ENCODE results near the gene UST. TPM values are rescaled to one million over a fixed set of nuclear protein-coding genes. Genes with fewer than 3 reads are reported as not detected.

The UST gene
- total and polyA plus RNA-seq, 2 experiments from 2014 or later, result 2.9 to 4.0 TPM

GRCh38 chr6:148736774-148737412 lies 9.9 kb upstream of the UST start:
- TF ChIP-seq CTCF (IDR thresholded peaks at IDR 0.05; ENCODE audit: low read depth, low read length), result no peak
- H3K27ac ChIP-seq, result no peak overlapping the region
- no peak for DNase-seq (ENCODE audit: low read depth in 1 of 2, low spot score in 1 of 2)
- no peaks in the 10 kb centered on the region for H3K9me3 ChIP-seq (ENCODE audit: low read depth)
- no peak overlapping the region for H3K4me3 ChIP-seq
- H3K4me1 ChIP-seq (ENCODE audit: low read depth), result no peaks in the 10 kb centered on the region
- H3K36me3 ChIP-seq, result no peaks in the 10 kb centered on the region
- H3K27me3 ChIP-seq, result no peaks in the 10 kb centered on the region

GRCh38 chr6:148737806-148738205 lies 9.0 kb upstream of the UST start:
- no peak overlapping the region for H3K4me3 ChIP-seq
- no peak overlapping the region for H3K27ac ChIP-seq
- no peak for TF ChIP-seq CTCF (IDR thresholded peaks at IDR 0.05; ENCODE audit: low read depth, low read length)
- no peaks in the 10 kb centered on the region for H3K9me3 ChIP-seq (ENCODE audit: low read depth)
- DNase-seq (ENCODE audit: low read depth in 1 of 2, low spot score in 1 of 2), result no peak
- no peaks in the 10 kb centered on the region for H3K36me3 ChIP-seq
- H3K4me1 ChIP-seq (ENCODE audit: low read depth), result no peaks in the 10 kb centered on the region
- H3K27me3 ChIP-seq, result no peaks in the 10 kb centered on the region

- H3K4me3 ChIP-seq, result no peak overlapping the region
Measured at GRCh38 chr6:148738946-148739821, 7.6 kb upstream of the UST start.

GRCh38 chr6:148739822-148740128 lies 7.1 kb upstream of the UST start:
- Histone ChIP-seq H3K4me1 (ENCODE audit: low read depth) (no peaks in the 10 kb centered on the region), H3K36me3 (no peaks in the 10 kb centered on the region)

More at GRCh38 chr6:148738946-148739821, 7.6 kb upstream of the UST start:
- Histone ChIP-seq H3K36me3 (no peaks in the 10 kb centered on the region), H3K4me1 (ENCODE audit: low read depth) (no peaks in the 10 kb centered on the region), H3K27me3 (no peaks in the 10 kb centered on the region), H3K27ac (no peak overlapping the region), H3K9me3 (ENCODE audit: low read depth) (no peaks in the 10 kb centered on the region)
- DNase-seq (ENCODE audit: low read depth in 1 of 2, low spot score in 1 of 2), result no peak
- TF ChIP-seq CTCF (IDR thresholded peaks at IDR 0.05; ENCODE audit: low read depth, low read length), result no peak

GRCh38 chr6:148743476-148743875 lies 3.4 kb upstream of the UST start:
- H3K4me3 ChIP-seq, result no peak overlapping the region
- TF ChIP-seq CTCF (IDR thresholded peaks at IDR 0.05; ENCODE audit: low read depth, low read length), result no peak

More at GRCh38 chr6:148739822-148740128, 7.1 kb upstream of the UST start:
- no peak overlapping the region for H3K4me3 ChIP-seq
- no peaks in the 10 kb centered on the region for H3K27me3 ChIP-seq
- DNase-seq (ENCODE audit: low read depth in 1 of 2, low spot score in 1 of 2), result no peak
- H3K9me3 ChIP-seq (ENCODE audit: low read depth), result no peaks in the 10 kb centered on the region
- no peak overlapping the region for H3K27ac ChIP-seq
- TF ChIP-seq CTCF (IDR thresholded peaks at IDR 0.05; ENCODE audit: low read depth, low read length), result no peak

More at GRCh38 chr6:148743476-148743875, 3.4 kb upstream of the UST start:
- no peaks in the 10 kb centered on the region for H3K9me3 ChIP-seq (ENCODE audit: low read depth)
- DNase-seq (ENCODE audit: low read depth in 1 of 2, low spot score in 1 of 2), result no peak
- H3K27me3 ChIP-seq, result no peaks in the 10 kb centered on the region
- no peaks in the 10 kb centered on the region for H3K36me3 ChIP-seq
- peaks cover 5% of the 10 kb centered on the region for H3K4me1 ChIP-seq (ENCODE audit: low read depth)
- H3K27ac ChIP-seq, result no peak overlapping the region

All from cardiac muscle cell (in vitro differentiated cells and primary cell).